H1 (cell line): ENCODE data around the gene ANXA5. TPM values are rescaled to one million over a fixed set of nuclear protein-coding genes. Genes with fewer than 3 reads are reported as not detected.

Experiments
- CTCF ChIA-PET: fragments of 300-600 bp; sonication (Branson Sonifier 250); formaldehyde crosslinking; loops from one replicate; lab custom pipeline; 2021; ENCODE audit not compliant: partially characterized antibody; lab: Charles Lee
- POLR2A ChIA-PET: fragments of 300-600 bp; sonication (Branson Sonifier 250); formaldehyde crosslinking; loops from one replicate; lab custom pipeline; 2021; ENCODE audit warnings: inconsistent platforms; ENCODE audit not compliant: partially characterized antibody; lab: Charles Lee
- DNase-seq, 2 experiments: peaks; one replicate each; pipeline versions ENCODE4 v3.0.0 to v3.0.0-alpha.2; 2010 to 2022; ENCODE audit warnings: low spot score in 2 of 2, low read depth in 1 of 2, mixed read lengths in 1 of 2
- FAIRE-seq: peaks from 2 replicates; lab custom pipeline; 2011; peaks lifted over from hg19 to GRCh38; lab: Jason Lieb, UNC
- H2AFZ ChIP-seq: 2 replicates; pipeline ENCODE4 v1.8.1; 2012; ENCODE audit warnings: low read length, inconsistent platforms
- H2AK5ac ChIP-seq: 2 replicates; pipeline ENCODE4 v1.6.1; 2013; ENCODE audit warnings: low read depth, low read length
- H2BK120ac ChIP-seq: replicated peaks from 2 replicates; pipeline ENCODE3; 2013; ENCODE audit warnings: low read depth, low read length, inconsistent platforms
- H2BK12ac ChIP-seq: 2 replicates; pipeline ENCODE4 v1.6.1; 2013; ENCODE audit warnings: low read depth, low read length
- H2BK15ac ChIP-seq: 2 replicates; pipeline ENCODE4 v1.6.1; 2013; ENCODE audit warnings: low read length
- H2BK20ac ChIP-seq: 2 replicates; pipeline ENCODE4 v1.6.1; 2013; ENCODE audit warnings: low read length
- H2BK5ac ChIP-seq: 2 replicates; pipeline ENCODE4 v1.6.1; 2013; ENCODE audit warnings: low read depth, low read length
- H3K14ac ChIP-seq: 2 replicates; pipeline ENCODE4 v1.6.1; 2013; ENCODE audit warnings: inconsistent platforms; ENCODE audit not compliant: insufficient read length
- H3K18ac ChIP-seq: 2 replicates; pipeline ENCODE4 v1.6.1; 2013; ENCODE audit warnings: low read length; ENCODE audit errors: extremely low read depth
- H3K23ac ChIP-seq: 2 replicates; pipeline ENCODE4 v1.6.1; 2013; ENCODE audit warnings: inconsistent platforms; ENCODE audit not compliant: insufficient read length
- H3K23me2 ChIP-seq: 2 replicates; pipeline ENCODE4 v1.6.1; 2013; ENCODE audit warnings: low read depth, low read length
- H3K27ac ChIP-seq: 2 replicates; pipeline ENCODE4 v1.6.1; 2011; ENCODE audit warnings: low read depth, low read length, inconsistent platforms
- H3K27me3 ChIP-seq, 4 experiments: replicated peaks in 1 of 4; 1 replicate in 1 of 4; 2 replicates in 3 of 4; pipeline versions ENCODE4 v1.6.1 to v1.8.1; 2011 to 2013; ENCODE audit warnings: low read length in 3 of 4, mild to moderate bottlenecking in 3 of 4, inconsistent platforms in 2 of 4, mixed read lengths in 2 of 4, moderate library complexity in 1 of 4; ENCODE audit not compliant: control insufficient read depth in 3 of 4, insufficient read depth in 3 of 4; ENCODE audit errors: extremely low read depth in 1 of 4
- H3K36me3 ChIP-seq, 4 experiments: 2 replicates each; pipeline versions ENCODE4 v1.6.1 to v1.8.1; 2011 to 2013; ENCODE audit warnings: mild to moderate bottlenecking in 4 of 4, low read length in 3 of 4, moderate library complexity in 2 of 4, control low read depth in 1 of 4, inconsistent platforms in 1 of 4; ENCODE audit not compliant: insufficient read depth in 4 of 4, control insufficient read depth in 2 of 4
- H3K4ac ChIP-seq: replicated peaks from 2 replicates; pipeline ENCODE3; 2013; ENCODE audit warnings: low read length, low read depth, mixed read lengths, inconsistent platforms; ENCODE audit not compliant: insufficient read length
- H3K4me1 ChIP-seq, 4 experiments: replicated peaks in 1 of 4; 1 replicate in 1 of 4; 2 replicates in 3 of 4; pipeline versions ENCODE4 v1.6.1 to v1.8.1; 2011 to 2013; ENCODE audit warnings: low read length in 3 of 4, inconsistent platforms in 2 of 4, mixed read lengths in 1 of 4; ENCODE audit not compliant: insufficient read depth in 4 of 4, control insufficient read depth in 3 of 4
- H3K4me2 ChIP-seq, 2 experiments: 2 replicates each; pipeline versions ENCODE4 v1.6.1 to v1.8.1; 2011 to 2013; ENCODE audit warnings: low read depth in 2 of 2, low read length in 2 of 2, control low read depth in 1 of 2, inconsistent platforms in 1 of 2, mild to moderate bottlenecking in 1 of 2; ENCODE audit not compliant: insufficient read depth in 1 of 2
- H3K4me3 ChIP-seq, 4 experiments: fragments of 200-600, 300-600 bp in 1 of 4; sonication (generic), shearing (Covaris generic), sonication (Bioruptor Twin) in 1 of 4; 2 replicates each; pipeline versions ENCODE4 v1.5.1 to v1.8.1; 2011 to 2016; ENCODE audit warnings: low read length in 4 of 4, low read depth in 3 of 4, control low read depth in 2 of 4, inconsistent platforms in 2 of 4, mild to moderate bottlenecking in 2 of 4, mixed read lengths in 1 of 4, moderate library complexity in 1 of 4; ENCODE audit not compliant: insufficient read depth in 2 of 4; ENCODE audit errors: extremely low read depth in 1 of 4
- H3K56ac ChIP-seq: replicated peaks from 2 replicates; pipeline ENCODE3; 2013; ENCODE audit warnings: low read depth, mild to moderate bottlenecking, mixed read lengths, low read length, inconsistent platforms; ENCODE audit not compliant: insufficient read length
- H3K79me1 ChIP-seq: 2 replicates; pipeline ENCODE4 v1.6.1; 2013; ENCODE audit warnings: low read depth, low read length, control low read depth
- H3K79me2 ChIP-seq, 2 experiments: 2 replicates each; pipeline versions ENCODE4 v1.6.1 to v1.8.1; 2012 to 2013; ENCODE audit warnings: low read length in 2 of 2, mild to moderate bottlenecking in 2 of 2, inconsistent platforms in 1 of 2; ENCODE audit not compliant: insufficient read depth in 2 of 2, control insufficient read depth in 1 of 2
- H3K9ac ChIP-seq, 4 experiments: replicated peaks in 1 of 4; 1 replicate in 1 of 4; 2 replicates in 3 of 4; pipeline versions ENCODE4 v1.6.1 to v1.8.1; 2011 to 2013; ENCODE audit warnings: low read depth in 3 of 4, low read length in 3 of 4, control low read depth in 2 of 4, mild to moderate bottlenecking in 2 of 4, moderate library complexity in 2 of 4, inconsistent platforms in 1 of 4; ENCODE audit errors: extremely low read depth in 1 of 4
- H3K9me3 ChIP-seq, 2 experiments: 2 replicates each; pipeline versions ENCODE4 v1.6.1 to v1.8.1; 2012 to 2013; ENCODE audit warnings: mild to moderate bottlenecking in 2 of 2, moderate library complexity in 2 of 2, control low read depth in 1 of 2, inconsistent platforms in 1 of 2, low read depth in 1 of 2, low read length in 1 of 2, mixed read lengths in 1 of 2; ENCODE audit not compliant: insufficient read depth in 2 of 2
- H4K20me1 ChIP-seq, 2 experiments: replicated peaks in 1 of 2; 2 replicates each; pipeline versions ENCODE3 to v1.8.1; 2011 to 2013; ENCODE audit warnings: inconsistent platforms in 2 of 2, low read length in 2 of 2, mild to moderate bottlenecking in 1 of 2; ENCODE audit not compliant: insufficient read depth in 2 of 2, control insufficient read depth in 1 of 2
- H4K5ac ChIP-seq: 2 replicates; pipeline ENCODE4 v1.6.1; 2013; ENCODE audit warnings: low read length, low read depth, mixed read lengths, inconsistent platforms; ENCODE audit not compliant: insufficient read length
- H4K8ac ChIP-seq: 2 replicates; pipeline ENCODE4 v1.8.0; 2013; ENCODE audit warnings: mild to moderate bottlenecking, moderate library complexity, low read length, inconsistent platforms; ENCODE audit not compliant: insufficient read depth; ENCODE audit errors: extremely low read depth
- H4K91ac ChIP-seq: replicated peaks from 2 replicates; pipeline ENCODE3; 2013; ENCODE audit warnings: low read length, mixed read lengths, inconsistent platforms; ENCODE audit not compliant: insufficient read length
- CTCF ChIP-seq, 3 experiments: IDR thresholded peaks; 1 replicate in 2 of 3; 2 replicates in 1 of 3; pipeline versions ENCODE4 v1.5.1 to v1.6.1; 2011; ENCODE audit warnings: low read length in 3 of 3, mild to moderate bottlenecking in 3 of 3, inconsistent platforms in 2 of 3, low read depth in 1 of 3, moderate library complexity in 1 of 3; ENCODE audit not compliant: insufficient read depth in 1 of 3; ENCODE audit errors: control extremely low read depth in 1 of 3
- NANOG ChIP-seq: IDR thresholded peaks from 2 replicates; pipeline ENCODE4 v1.6.1; 2011; ENCODE audit warnings: low read length, low read depth, mild to moderate bottlenecking, inconsistent platforms; ENCODE audit not compliant: insufficient read depth, poor library complexity, severe bottlenecking
- RAD21 ChIP-seq, 2 experiments: IDR thresholded peaks in 1 of 2; conservative IDR thresholded peaks in 1 of 2; 2 replicates each; pipeline ENCODE4 v1.6.1; 2011; ENCODE audit warnings: low read depth in 2 of 2, low read length in 2 of 2, improper control_type of control experiment in 1 of 2, inconsistent platforms in 1 of 2, mild to moderate bottlenecking in 1 of 2, moderate library complexity in 1 of 2
- RNF2 ChIP-seq: fragments of 200-900, 300-1000 bp; sonication (generic); IDR thresholded peaks from 2 replicates; pipeline ENCODE4 v1.7.1; 2016; ENCODE audit warnings: borderline replicate concordance, low read depth, mild to moderate bottlenecking, antibody characterized with exemption, low read length; ENCODE audit not compliant: poor library complexity, severe bottlenecking; ENCODE audit errors: missing control alignments
- YY1 ChIP-seq: IDR thresholded peaks from 2 replicates; pipeline ENCODE4 v1.6.1; 2011; ENCODE audit warnings: low read depth, mild to moderate bottlenecking, low read length
- WGBS, 2 experiments: shearing (Covaris generic) in 1 of 2; methylation state at CpG; one replicate each; pipeline versions ENCODE4 v1.1.6 to v1.1.7; 2013 to 2015; ENCODE audit warnings: low lambda C conversion rate in 2 of 2, mixed read lengths in 2 of 2, inconsistent platforms in 1 of 2, low coverage in 1 of 2, missing lambda C conversion rate in 1 of 2; ENCODE audit not compliant: insufficient replicate concordance in 2 of 2, insufficient coverage in 1 of 2, insufficient read length in 1 of 2; ENCODE audit errors: extremely low coverage in 1 of 2, missing lambda C conversion rate in 1 of 2; 5-methylcytosine and 5-hydroxymethylcytosine counted together
- polyA plus RNA-seq, 7 experiments: library from polyadenylated mRNA; depleted of rRNA in 3 of 7; stranded (reverse) in 5 of 7; unstranded in 2 of 7; fragments of >200 nt in 5 of 7; fragments of 200-250 nt in 2 of 7; gene quantifications; 1 replicate in 5 of 7; 2 replicates in 1 of 7; 4 replicates in 1 of 7; pipeline versions ENCODE4 v1.2.1 to v1.2.3, GENCODE V29; 2011 to 2013; ENCODE audit warnings: missing spikeins in 2 of 7, mixed read lengths in 2 of 7
- total RNA-seq: library from RNA; stranded (reverse); fragmentation: NEBNext Ultra II Directional; extraction: Animal tissue kit (Norgen Biotek cat#: 25700); gene quantifications from 2 replicates; pipeline ENCODE4 v1.2.1, GENCODE V29; 2021
- TF ChIP-seq, protein P1 (sequence below): IDR thresholded peaks from 2 replicates; pipeline ENCODE4 v1.6.1; 2012; ENCODE audit warnings: inconsistent platforms

The ANXA5 gene
- total and polyA plus RNA-seq, 2 of the 8 experiments (the other 6 are each of a cell fraction or from before 2014, with no cell fraction given), result 213 to 221 TPM

DNA sequence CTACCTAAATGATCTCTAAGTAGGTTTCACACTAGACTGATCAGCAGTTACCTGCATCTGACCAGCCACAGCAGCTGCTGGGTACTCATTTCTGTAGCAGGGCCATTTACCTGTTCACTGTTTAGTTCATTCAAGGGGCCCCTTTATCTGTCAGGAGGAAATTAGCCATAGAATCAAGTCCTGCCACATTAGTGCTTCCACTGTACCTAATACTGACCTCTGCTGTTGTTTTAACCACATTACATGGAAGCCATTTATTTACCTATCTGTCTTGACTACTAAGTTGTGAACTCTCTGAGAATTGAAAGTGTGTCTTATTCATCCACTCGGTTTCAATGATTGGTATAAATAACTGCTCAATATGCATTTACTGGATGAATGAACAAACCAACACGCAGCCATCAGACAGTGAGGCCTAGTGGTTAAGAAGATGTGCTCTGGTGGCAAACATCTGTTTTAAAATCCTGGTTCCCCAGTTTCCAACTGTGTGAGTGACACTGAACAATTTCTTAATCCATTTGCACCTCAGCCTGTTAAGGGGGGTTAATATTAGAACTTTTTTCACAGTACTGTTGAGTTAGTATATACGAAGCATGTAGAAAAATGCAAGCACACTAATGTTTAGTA is 30.0 kb upstream of the ANXA5 start:
- FAIRE-seq, result peak; percentile 75
- 46% methylated on average over 3 of the region's 3 CpGs; no CpG with 5 or more reads in 1 of the 2 experiments for WGBS, 2 experiments
- H3K36me3 ChIP-seq, result no peaks in the 10 kb centered on the region
- POLR2A ChIA-PET, result no interaction called here
- DNase-seq, result no peak
- H3K56ac ChIP-seq, result no peak overlapping the region
- H3K23me2 ChIP-seq, result no peaks in the 10 kb centered on the region
- CTCF ChIA-PET, result interaction anchor here (0.6 to 3.7 kb wide), 8 partner anchors 9 to 1653 kb away, joined by 3 to 20 read pairs (median 6); no protein-coding TSS in a partner anchor
- no peak overlapping the region for H4K91ac ChIP-seq
- H3K4me2 ChIP-seq, result no peak overlapping the region
- H3K9ac ChIP-seq, result peak overlapping the region in 1 of 4 experiments; percentile 15; a peak in 1 of 7 replicates
- H2BK120ac ChIP-seq, result no peak overlapping the region
- no peak overlapping the region for H2BK5ac ChIP-seq
- H2AK5ac ChIP-seq, result no peak overlapping the region
- no peak overlapping the region for H3K4ac ChIP-seq
- no peak overlapping the region for H3K27ac ChIP-seq
- no peak overlapping the region; the same call in 1 of the 2 replicates for H2AFZ ChIP-seq
- TF ChIP-seq YY1, result peak; percentile 41; the same call in 1 of the 2 replicates
- TF ChIP-seq, protein P1, sequence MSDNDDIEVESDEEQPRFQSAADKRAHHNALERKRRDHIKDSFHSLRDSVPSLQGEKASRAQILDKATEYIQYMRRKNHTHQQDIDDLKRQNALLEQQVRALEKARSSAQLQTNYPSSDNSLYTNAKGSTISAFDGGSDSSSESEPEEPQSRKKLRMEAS, result no peak
- TF ChIP-seq CTCF (IDR thresholded peaks at IDR 0.05; ENCODE audit: control extremely low read depth in 1 of 3, insufficient read depth in 1 of 3, low read depth in 1 of 3, low read length in 3 of 3), result peak in 2 of 3 experiments; percentile 60 to 73; a peak in 3 of 4 replicates
- no peak for TF ChIP-seq RNF2
- no peak for TF ChIP-seq NANOG
- peak; percentile 78 to 84 for TF ChIP-seq RAD21 (IDR thresholded peaks at IDR 0.05 in 1 of 2, conservative IDR thresholded peaks at IDR 0.05 in 1 of 2; ENCODE audit: low read depth in 2 of 2, low read length in 2 of 2)
- no peaks in the 10 kb centered on the region for H3K79me1 ChIP-seq
- no peaks in the 10 kb centered on the region for H4K20me1 ChIP-seq
- no peaks in the 10 kb centered on the region for H3K9me3 ChIP-seq
- no peaks in the 10 kb centered on the region for H3K79me2 ChIP-seq
- H2BK12ac ChIP-seq, result no peak overlapping the region
- no peak overlapping the region for H2BK15ac ChIP-seq
- H3K4me3 ChIP-seq, result no peak overlapping the region
- no peak overlapping the region for H2BK20ac ChIP-seq
- no peak overlapping the region for H3K23ac ChIP-seq
- H4K5ac ChIP-seq, result no peak overlapping the region
- peaks cover 0 to 4% (median 0%) of the 10 kb centered on the region in 4 experiments; a peak in 1 of 7 replicates for H3K4me1 ChIP-seq
- no peak overlapping the region for H4K8ac ChIP-seq
- H3K27me3 ChIP-seq, result no peaks in the 10 kb centered on the region
- H3K14ac ChIP-seq, result no peak overlapping the region
- H3K18ac ChIP-seq, result no peak overlapping the region
